Kidney capillary endothelial cell (primary cell): Measurements from ENCODE around the gene FMNL2.
"Not testable (repeated sequence)": the region's sequence is repeated elsewhere in the genome, so short reads cannot be mapped to it uniquely, and the experiment has no call there.

Source experiments
- DNase-seq: peaks from one replicate; pipeline ENCODE4 v3.0.0-alpha.2; 2018; ENCODE audit warnings: low spot score

FMNL2 gene

GRCh38 chr2:152497481-152498052 is 162.6 kb downstream of the FMNL2 start:
- no peak for DNase-seq

- DNase-seq = no peak
These were observed 164.4 kb downstream of the FMNL2 start for GRCh38 chr2:152499331-152499816.

DNA sequence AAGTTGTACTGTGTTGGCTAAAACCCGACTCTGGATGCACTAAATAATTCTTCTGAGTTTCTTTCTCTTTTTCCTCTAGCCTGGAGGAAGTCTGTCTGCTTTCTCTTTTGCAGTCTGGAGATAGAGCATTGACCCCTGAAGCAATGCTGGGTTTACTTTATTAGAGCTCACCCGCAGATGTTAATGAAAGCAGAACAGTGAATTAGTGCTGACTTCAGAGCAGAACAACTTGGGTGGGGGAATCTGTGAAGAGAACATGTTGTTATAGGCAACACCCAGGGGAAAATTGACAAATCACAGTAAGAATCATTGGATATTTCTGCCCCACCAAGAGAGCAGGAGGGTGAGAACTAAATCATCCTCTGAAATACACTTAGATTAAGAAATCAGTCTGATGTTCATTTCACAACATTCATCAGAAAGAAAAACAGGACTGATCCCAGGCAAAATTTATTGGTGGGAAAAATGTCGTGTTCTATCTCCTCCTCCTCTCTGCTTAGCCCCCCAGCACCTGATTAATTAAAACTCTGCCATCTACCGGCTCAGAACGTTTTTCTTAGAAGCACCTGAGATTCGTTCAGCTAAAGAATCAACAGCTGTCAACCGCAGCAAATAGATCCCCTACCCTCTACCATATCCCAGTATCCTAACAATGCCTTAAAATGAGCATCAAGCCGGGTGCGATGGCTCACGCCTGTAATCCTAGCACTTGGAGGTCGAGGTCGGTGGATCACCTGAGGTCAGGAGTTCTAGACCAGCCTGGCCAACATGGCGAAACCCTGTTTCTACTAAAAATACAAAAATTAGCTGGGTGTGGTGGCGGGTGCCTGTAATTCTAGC is 165.1 kb downstream of the FMNL2 start:
- no peak for DNase-seq

- DNase-seq = no peak
These were observed 165.8 kb downstream of the FMNL2 start for GRCh38 chr2:152500772-152501171.

- no peak for DNase-seq
These were observed 166.7 kb downstream of the FMNL2 start for GRCh38 chr2:152501666-152502065.

DNA sequence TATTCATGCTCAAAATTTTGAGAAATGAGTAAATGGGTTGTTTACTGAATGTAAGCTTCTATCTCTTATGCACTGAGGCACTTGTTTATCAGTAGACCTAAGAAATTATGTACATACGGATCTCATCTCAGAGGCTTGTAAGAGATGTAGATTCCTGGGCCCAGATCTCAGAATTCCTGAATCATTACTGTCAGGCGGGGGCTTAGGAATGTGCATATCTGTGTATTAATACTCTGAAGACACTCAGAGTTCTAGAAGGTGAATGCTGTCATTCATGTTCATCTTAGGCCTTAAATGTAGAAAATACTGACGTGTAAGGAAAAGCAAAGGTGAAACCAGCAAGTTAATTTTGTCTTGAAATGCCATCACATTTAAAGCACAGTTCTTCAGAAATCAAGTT is 169.6 kb downstream of the FMNL2 start:
- DNase-seq = no peak

- DNase-seq = peak; percentile 76
These were observed 170.5 kb downstream of the FMNL2 start for GRCh38 chr2:152505495-152505906.

DNA sequence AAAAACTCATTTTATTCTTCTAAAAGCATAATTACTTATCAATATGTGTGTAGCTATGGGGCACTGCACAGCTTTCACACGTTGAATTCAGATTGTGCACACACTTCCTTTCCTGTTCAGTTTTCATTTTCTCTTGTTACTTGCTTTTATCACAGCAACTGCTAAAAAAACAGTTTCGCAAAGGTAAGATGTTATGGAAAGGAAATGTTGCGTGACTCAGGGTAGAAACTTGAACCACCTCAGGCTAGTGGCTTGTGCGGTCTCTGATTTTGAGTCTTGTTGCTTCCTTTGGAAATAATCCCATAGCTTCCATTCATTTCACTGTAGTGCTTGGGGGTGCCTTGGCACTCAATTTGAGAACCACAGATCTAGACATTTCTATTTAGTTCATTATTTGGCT is 171.9 kb downstream of the FMNL2 start:
- no peak for DNase-seq

GRCh38 chr2:152507907-152508306 is 172.9 kb downstream of the FMNL2 start:
- DNase-seq = no peak

DNA sequence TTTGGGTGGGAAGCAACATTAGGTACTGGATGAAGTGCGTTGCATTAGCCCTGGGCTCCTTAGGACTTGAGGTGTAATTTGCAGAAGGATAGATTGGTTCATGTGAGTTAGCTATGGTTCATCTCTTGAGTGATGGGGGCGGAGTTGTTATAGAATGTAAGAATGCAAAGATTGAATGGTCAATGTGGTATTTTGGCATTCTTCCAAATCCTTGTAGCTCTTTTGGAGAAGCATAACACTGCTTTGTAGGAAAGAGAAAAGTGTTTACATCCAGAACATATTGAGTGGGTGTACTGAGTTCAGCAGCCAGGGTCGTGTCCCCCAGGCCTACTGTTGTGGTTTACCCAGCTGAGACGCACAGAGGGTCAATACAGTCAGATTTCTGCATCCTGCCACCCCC is 173.5 kb downstream of the FMNL2 start:
- DNase-seq = no peak

DNA sequence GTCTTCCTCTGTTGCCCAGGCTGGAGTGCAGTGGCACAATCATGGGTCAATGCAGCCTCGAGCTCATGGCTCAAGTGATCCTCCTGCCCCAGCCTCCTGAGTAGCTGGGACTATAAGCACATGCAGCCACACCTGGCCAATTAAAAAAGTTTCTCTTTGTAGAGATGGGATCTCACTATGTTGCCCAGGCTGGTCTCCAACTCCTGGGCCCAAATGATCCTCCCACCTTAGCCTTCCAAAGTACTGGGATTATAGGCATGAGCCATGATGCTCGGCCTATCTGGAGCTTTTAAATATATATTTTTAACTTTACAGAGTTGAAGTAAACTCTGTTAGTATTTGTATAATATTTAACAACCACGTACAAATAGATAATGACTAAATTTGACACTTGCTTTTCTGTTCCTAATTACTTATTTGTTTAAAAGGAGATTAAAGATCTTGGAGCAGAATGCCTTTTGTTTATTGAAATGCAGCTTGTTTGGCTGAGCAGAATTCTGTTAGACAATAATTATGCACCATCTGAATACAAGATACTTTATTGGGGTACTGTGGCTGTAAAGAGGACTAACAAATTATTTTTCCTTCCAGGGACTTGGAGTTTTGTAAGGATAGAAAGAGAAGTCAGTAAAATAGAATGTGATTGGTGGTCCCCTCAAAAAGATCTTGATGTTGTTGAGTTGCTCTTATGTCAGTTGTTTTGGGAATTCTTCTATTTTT is 175.0 kb downstream of the FMNL2 start:
- no peak for DNase-seq

DNA sequence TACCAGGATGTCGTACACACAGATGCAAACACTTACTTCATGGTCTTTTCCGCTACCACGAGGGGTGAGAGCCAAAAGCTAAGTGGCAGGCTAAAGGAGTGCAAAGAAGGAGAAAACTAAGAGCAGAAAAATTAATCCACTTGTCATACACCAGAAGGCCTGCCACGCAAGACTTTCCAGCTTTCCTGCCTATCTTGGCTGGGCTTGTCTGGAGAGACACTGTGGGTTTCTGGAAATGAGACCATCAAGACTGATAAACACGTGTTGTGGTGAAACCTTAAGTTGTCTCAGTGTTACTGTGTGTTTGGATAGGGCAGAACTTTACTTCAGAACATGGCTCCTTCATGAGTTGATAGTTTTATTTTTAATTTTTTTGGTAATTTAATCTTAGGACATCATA is 175.6 kb downstream of the FMNL2 start:
- DNase-seq = no peak

- no peak for DNase-seq
These were observed 177.0 kb downstream of the FMNL2 start for GRCh38 chr2:152511981-152512380.

- no peak for DNase-seq
These were observed 178.1 kb downstream of the FMNL2 start for GRCh38 chr2:152513029-152513428.

DNA sequence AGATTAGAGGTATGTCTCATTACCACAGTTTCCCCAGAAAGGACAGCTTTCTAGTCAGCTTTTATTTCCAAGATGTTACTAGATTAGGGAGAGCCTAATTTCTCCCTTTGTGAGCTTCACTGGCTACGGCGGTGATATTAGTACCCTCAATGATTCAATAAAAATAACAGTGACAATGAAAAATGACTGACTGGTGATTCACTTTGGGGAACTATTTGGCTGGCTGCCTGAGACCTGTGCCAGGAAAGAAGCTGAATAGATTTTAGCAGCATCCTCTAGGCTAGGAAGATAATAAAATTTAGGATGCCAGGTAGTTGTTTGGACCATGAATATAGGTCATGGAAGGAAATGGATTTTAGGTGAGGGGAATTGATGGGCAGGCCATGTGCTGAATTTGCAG is 178.7 kb downstream of the FMNL2 start:
- DNase-seq = peak; percentile 65

- no peak for DNase-seq
These were observed 183.1 kb downstream of the FMNL2 start for GRCh38 chr2:152518034-152518433.

DNA sequence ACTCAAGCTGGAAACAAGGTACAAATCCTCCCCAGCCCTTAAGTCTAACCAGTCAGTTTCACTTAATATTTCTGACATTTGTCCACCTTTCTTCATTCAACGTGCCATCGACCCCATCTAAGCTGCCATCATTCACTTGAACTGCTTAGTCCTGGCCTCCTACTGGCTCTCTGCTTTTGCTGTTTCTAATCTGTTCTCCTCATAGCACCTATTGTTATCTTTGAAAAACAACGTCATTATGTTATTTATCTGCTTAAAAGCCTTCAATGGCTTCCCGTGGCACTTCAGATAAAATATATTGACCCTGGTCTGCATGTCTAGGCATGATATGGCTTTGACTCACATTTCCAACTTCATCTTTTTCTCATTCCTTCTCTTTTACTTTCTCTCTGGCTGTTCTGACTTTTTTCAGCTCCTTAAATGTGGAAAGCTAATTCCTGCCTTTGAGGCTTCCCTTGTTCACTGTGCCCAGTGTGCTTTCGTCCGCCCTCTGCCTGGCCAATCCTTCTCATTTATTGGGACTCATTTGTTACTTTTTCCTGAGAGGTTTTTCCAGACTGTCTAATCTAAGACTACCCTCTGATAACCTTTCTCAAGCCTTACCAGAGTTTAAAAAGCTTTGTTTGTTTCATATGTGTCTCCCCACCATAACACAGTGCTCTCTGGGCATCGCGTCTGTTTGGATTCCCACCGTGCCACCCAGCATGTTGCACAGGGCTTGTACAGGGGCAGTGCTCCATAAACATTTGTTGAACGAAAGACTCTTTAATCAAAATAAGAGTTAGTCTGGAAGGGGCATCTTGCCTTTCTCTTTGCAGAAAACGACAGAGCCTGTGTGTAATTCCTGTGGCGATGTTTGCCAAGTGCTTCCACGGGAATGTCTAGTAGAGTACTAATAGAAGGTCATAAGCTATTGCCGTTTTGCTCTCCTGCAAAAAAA is 183.9 kb downstream of the FMNL2 start:
- no peak for DNase-seq

DNA sequence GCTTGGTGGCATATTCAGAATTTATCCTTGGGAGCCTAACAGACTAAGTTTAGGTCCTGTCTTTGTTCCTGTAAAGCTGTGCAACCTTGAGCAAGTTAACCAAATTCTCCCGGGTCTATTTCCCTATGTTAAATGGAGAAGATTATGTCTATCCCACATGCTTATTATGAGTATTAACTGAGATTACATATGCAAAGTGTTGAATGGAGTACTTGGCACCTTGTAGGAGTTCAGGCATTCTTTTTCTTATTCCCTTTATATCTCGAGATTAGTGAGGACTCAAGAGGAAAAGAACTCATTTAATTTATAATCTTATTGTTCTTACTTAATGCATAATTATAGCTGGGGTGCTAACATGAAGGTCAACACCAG is 184.6 kb downstream of the FMNL2 start:
- no peak for DNase-seq

DNA sequence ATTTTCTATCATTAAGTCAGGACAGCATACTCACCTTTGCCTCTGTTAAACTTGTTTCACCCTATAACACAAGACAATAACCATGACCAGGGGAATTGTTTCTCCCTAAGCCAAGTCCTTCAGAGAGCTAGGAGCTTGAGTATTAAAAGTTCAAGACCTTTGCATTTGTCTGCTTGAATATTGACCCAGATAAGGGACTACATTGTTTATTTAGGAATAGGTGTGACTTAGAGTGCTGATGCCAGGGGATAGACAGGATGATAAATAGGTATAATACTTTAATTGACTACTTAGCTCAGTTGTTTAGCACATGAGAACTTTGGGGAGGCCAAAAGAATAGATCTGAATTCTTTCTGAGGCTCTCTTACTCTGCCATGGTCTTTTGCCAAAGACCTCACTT is 185.8 kb downstream of the FMNL2 start:
- DNase-seq = no peak

DNA sequence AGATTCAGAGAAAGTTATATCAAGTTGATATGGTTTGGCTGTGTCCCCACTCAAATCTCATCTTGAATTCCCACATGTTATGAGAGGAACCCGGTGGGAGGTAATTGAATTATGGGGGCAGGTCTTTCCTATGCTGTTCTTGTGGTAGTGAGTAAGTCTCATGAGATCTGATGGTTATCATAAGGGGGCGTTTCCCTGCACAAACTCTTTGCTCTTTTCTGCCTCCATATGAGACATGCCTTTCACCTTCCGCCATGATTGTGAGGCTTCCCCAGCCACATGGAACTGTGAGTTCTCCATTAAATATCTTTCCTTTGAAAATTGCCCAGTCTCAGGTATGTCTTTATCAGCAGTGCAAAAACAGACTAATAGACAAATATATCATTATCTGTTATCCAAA is 187.5 kb downstream of the FMNL2 start:
- not testable (repeated sequence) for DNase-seq

DNA sequence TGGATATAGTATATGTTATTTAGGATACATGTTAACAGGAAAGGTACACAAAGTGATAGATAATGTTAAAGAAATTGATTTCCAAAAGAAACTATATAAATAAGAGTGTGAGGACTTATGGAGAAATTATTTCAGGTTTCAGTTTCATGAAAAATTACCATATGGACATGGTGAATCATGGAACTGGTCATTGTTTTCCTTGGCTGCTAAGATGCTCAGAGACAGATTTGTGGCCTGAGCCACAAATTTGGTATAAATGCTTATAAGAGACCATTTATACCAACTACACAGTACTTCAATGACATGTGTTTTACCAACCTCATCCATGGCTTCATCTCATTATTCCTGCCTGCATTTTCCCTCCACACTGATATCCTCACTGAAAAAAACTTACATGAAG is 188.1 kb downstream of the FMNL2 start:
- DNase-seq = no peak

GRCh38 chr2:152525277-152525838 is 190.4 kb downstream of the FMNL2 start:
- peak; percentile 77 for DNase-seq
